SK-N-MC (cell line): ENCODE measurements around the gene LTO1.

Experiments used
- FOXP2 ChIP-seq: optimal IDR thresholded peaks from 2 replicates; pipeline ENCODE3; 2011; ENCODE audit warnings: mild to moderate bottlenecking, moderate library complexity; ENCODE audit not compliant: insufficient read depth; ENCODE audit errors: extremely low read length, control extremely low read depth
- POLR2AphosphoS5 ChIP-seq: IDR thresholded peaks from 2 replicates; pipeline ENCODE4 v1.6.1; 2012; ENCODE audit warnings: mild to moderate bottlenecking, low read depth, low read length, borderline replicate concordance

DNA sequence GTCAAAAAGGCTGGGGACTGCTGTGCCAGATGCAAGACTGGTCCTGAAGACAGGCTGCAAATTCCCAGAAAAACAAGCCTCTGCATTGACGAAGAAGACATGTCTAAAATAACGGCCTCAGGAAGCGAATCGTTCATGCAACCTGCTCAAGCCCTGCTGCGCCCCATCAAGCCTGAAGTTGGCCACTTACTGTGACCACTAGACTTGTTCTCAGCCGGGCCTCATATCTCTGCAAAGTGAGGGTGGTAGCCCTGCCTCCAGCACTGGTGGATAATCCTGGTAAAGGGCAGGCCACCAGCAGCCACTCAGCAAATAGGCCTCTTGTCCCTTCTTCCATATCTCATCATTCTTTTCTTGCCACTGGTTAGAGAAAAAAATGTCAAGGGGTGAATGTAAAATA is 11.8 kb downstream of the LTO1 start:
- TF ChIP-seq FOXP2 = no peak
- TF ChIP-seq POLR2AphosphoS5 = no peak
